Body of pancreas (tissue), 4 donors: ENCODE results near the gene GABRA4. TPM values are rescaled to one million over a fixed set of nuclear protein-coding genes. Genes with fewer than 3 reads are reported as not detected.

ENCODE experiments used
- ATAC-seq: fragments of 150-250 bp; one replicate; pipeline ENCODE4 v1.9.1; 2016
- DNase-seq, 4 donors: peaks; one replicate each; pipeline ENCODE4 v3.0.0-alpha.2; 2019
- H3K27ac ChIP-seq, 4 donors: fragments of 200-600 bp; sonication (generic); 1 replicate in 3 of 4; 2 replicates in 1 of 4; pipeline versions ENCODE4 v1.5.1 to v1.6.1; 2016 to 2019; ENCODE audit warnings: mild to moderate bottlenecking in 1 of 4, mixed read lengths in 1 of 4, moderate library complexity in 1 of 4
- H3K27me3 ChIP-seq, 2 donors: fragments of 200-600 bp; sonication (generic); one replicate each; pipeline ENCODE4 v1.6.0; 2016; ENCODE audit warnings: mild to moderate bottlenecking in 1 of 2
- H3K36me3 ChIP-seq, 2 donors: fragments of 200-600 bp; sonication (generic); replicated peaks in 1 of 2; 2 replicates each; pipeline ENCODE4 v1.5.1; 2016; ENCODE audit warnings: low read depth in 2 of 2; ENCODE audit not compliant: insufficient read depth in 1 of 2
- H3K4me1 ChIP-seq: fragments of 200-600 bp; sonication (generic); one replicate; pipeline ENCODE4 v1.6.0; 2016
- H3K4me3 ChIP-seq, 2 donors: fragments of 200-600 bp; sonication (generic); 1 replicate in 1 of 2; 2 replicates in 1 of 2; pipeline ENCODE4 v1.5.1; 2016 to 2019
- H3K9me3 ChIP-seq, 3 donors: fragments of 200-600 bp; sonication (generic); 1 replicate in 2 of 3; 2 replicates in 1 of 3; pipeline ENCODE4 v1.5.1; 2016
- POLR2A ChIP-seq, 3 donors: fragments of 450-650 bp; IDR thresholded peaks; one replicate each; pipeline ENCODE4 v1.6.1; 2016; ENCODE audit warnings: antibody characterized with exemption in 3 of 3, mild to moderate bottlenecking in 2 of 3
- WGBS, 2 donors: methylation state at CpG; one replicate each; pipeline ENCODE4 v1.1.5; 2017; 5-methylcytosine and 5-hydroxymethylcytosine counted together
- intact Hi-C: fragments of 100-400 bp; cut with DNase I; formaldehyde crosslinking; loops from one replicate; pipeline ENCODE4 v1.15.1; 2023
- total RNA-seq, 2 donors: library from RNA; depleted of rRNA; stranded (reverse); fragments of >200 nt; gene quantifications; one replicate each; pipeline ENCODE4 v1.1.0, GENCODE V29; 2016
- TF ChIP-seq, protein P1 (sequence below), 7 experiments: fragments of 450-650 bp in 4 of 7; fragments of 200-600 bp in 3 of 7; sonication (generic) in 3 of 7; IDR thresholded peaks; one replicate each; pipeline ENCODE4 v1.5.1; 2016 to 2019; ENCODE audit warnings: antibody characterized with exemption in 7 of 7

The GABRA4 gene
- total RNA-seq, 2 donors from 2014 or later = 0.78 TPM; not detected in 1

DNA sequence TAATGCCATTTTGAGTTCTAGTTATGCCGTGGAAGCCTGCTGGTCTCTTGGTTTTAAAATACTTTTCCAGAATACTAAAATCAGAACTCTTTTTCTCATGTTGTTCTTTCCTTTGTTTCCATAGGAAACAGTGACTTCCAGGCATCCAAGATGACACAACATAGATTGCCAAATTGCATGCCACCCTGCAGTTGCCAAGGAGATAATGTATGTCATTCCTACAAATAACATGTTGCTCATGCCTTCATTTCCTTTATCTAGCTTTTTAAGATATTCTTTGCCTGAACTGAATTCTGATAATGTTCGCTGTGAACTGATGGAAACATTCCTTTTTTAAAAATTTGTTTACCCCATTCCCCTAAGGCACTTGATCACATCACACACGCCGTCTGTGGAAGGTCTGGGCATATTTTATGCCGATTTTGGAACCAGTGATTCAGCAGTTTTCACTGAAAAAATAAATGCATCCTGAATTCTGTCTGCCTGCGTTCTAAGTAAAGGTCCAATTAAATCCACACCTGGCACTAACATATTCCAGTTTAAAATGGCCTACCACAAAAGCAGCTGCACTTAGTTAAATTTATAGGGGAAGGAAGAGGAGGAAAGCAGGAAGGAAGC lies 46.4 kb downstream of the GABRA4 start:
- Histone ChIP-seq H3K27ac (no peak overlapping the region), H3K27me3 (no peaks in the 10 kb centered on the region), H3K4me3 (no peak overlapping the region), H3K4me1 (no peaks in the 10 kb centered on the region), H3K9me3 (no peaks in the 10 kb centered on the region), H3K36me3 (no peaks in the 10 kb centered on the region)
- DNase-seq = no peak
- TF ChIP-seq, protein P1, sequence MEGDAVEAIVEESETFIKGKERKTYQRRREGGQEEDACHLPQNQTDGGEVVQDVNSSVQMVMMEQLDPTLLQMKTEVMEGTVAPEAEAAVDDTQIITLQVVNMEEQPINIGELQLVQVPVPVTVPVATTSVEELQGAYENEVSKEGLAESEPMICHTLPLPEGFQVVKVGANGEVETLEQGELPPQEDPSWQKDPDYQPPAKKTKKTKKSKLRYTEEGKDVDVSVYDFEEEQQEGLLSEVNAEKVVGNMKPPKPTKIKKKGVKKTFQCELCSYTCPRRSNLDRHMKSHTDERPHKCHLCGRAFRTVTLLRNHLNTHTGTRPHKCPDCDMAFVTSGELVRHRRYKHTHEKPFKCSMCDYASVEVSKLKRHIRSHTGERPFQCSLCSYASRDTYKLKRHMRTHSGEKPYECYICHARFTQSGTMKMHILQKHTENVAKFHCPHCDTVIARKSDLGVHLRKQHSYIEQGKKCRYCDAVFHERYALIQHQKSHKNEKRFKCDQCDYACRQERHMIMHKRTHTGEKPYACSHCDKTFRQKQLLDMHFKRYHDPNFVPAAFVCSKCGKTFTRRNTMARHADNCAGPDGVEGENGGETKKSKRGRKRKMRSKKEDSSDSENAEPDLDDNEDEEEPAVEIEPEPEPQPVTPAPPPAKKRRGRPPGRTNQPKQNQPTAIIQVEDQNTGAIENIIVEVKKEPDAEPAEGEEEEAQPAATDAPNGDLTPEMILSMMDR (IDR thresholded peaks at IDR 0.05) = no peak
- ATAC-seq = no peak
- intact Hi-C loops = no loop called here
- 57% methylated on average over 6 of the region's 6 CpGs for WGBS, 2 donors

DNA sequence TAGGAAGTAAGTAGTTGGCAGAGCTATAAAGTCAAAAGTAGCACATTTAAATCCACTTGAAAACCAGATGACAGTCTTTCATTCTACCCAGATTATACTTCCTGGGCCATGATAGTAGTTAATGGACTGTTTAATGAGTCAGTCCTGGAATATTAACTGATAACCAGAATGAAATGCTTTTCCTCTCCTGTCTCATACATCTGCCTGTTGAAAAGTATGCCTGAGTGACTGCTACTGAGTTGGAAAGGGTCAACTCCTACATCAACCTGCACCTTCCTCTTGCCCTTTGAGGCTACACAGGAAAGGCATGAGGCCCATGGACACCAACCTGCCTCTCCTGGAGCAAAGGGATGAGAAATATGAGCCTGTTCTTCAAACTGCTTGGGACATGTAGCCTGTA lies 48.3 kb downstream of the GABRA4 start:
- H3K4me1 ChIP-seq = no peaks in the 10 kb centered on the region
- intact Hi-C loops = no loop called here
- ATAC-seq (no peak), DNase-seq (no peak)
- no peaks in the 10 kb centered on the region for H3K27me3 ChIP-seq
- H3K27ac ChIP-seq = no peak overlapping the region
- H3K4me3 ChIP-seq = no peak overlapping the region
- no peaks in the 10 kb centered on the region for H3K36me3 ChIP-seq
- H3K9me3 ChIP-seq = no peaks in the 10 kb centered on the region
- TF ChIP-seq, protein P1 (IDR thresholded peaks at IDR 0.05) = no peak
- TF ChIP-seq POLR2A (IDR thresholded peaks at IDR 0.05) = no peak

DNA sequence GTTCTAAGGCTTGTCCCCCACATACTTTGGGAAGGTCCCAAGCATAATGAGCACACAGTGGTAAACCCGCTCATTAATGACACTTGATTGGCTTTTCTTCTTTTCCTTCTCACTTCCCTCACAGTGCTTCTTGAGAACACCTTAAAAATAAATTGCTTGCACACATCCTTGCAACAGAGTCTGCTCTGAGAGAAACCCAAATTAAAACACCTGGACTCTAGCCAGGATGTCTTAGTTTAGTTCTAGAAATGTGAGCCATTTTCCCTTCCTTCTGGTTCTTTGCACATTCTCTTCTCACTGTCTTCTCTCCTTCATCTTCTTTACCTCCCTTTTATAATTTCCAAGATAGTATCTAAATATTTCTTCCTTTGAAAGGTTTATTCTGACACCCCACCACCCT lies 49.0 kb downstream of the GABRA4 start:
- TF ChIP-seq, protein P1 (IDR thresholded peaks at IDR 0.05) = no peak
- no peak for TF ChIP-seq POLR2A (IDR thresholded peaks at IDR 0.05)
- 79 to 80% methylated on average over 1 of the region's 1 CpG for WGBS, 2 donors
- intact Hi-C loops = no loop called here

DNA sequence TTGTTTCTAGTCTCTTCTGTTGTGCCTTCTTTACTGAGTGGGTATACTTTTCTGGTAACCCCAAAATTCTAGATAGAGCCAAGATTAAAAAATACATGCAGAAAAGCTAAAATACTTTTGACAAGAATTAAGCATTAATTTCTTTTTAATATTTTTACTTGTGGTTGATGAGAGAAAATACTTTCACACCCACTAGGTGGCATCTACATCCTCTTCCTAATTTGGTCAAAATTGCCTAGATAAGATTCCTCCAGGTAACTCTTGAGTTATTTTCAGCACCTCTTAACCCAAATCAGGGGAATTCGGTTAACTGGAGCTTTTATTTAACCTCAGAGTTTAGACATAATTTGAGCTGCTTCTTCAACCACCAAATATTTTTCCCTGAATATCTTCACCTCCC lies 55.9 kb downstream of the GABRA4 start:
- H3K27me3 ChIP-seq = no peaks in the 10 kb centered on the region
- H3K27ac ChIP-seq = no peak overlapping the region
- ATAC-seq = no peak
- TF ChIP-seq POLR2A (IDR thresholded peaks at IDR 0.05) = no peak
- TF ChIP-seq, protein P1 (IDR thresholded peaks at IDR 0.05) = no peak
- H3K36me3 ChIP-seq = no peaks in the 10 kb centered on the region
- H3K4me3 ChIP-seq = no peak overlapping the region
- intact Hi-C loops = no loop called here
- no peaks in the 10 kb centered on the region for H3K9me3 ChIP-seq
- 47 to 55% methylated on average over 1 of the region's 1 CpG for WGBS, 2 donors
- no peak for DNase-seq
- H3K4me1 ChIP-seq = no peaks in the 10 kb centered on the region

More for the DNA sequence above, 49.0 kb downstream of the GABRA4 start:
- ATAC-seq = no peak
- DNase-seq = no peak
- no peaks in the 10 kb centered on the region for H3K27me3 ChIP-seq
- H3K27ac ChIP-seq = no peak overlapping the region
- no peaks in the 10 kb centered on the region for H3K9me3 ChIP-seq
- H3K4me1 ChIP-seq = no peaks in the 10 kb centered on the region
- H3K36me3 ChIP-seq = no peaks in the 10 kb centered on the region
- no peak overlapping the region for H3K4me3 ChIP-seq

DNA sequence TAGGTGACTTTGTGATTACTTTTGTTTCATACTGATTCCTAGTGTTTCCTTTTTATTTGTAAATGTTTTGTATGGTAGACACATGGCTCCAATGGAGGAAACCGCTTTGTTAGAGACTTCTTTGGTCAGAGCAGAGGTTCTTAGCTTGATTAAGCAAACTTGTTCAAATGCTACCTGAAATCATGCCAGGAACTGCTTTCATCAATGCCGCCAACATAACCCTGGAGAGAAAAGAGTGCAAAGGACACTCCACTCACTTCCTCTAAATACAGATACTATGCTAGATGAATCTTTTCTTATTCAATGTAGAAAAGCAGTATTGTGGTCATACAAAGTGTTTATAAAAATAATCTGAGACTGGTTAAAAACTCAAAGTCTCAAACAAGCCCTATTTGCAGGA lies 58.7 kb downstream of the GABRA4 start:
- whole genome bisulfite sequencing, 2 donors = 35 to 36% methylated on average over 2 of the region's 2 CpGs
- TF ChIP-seq, protein P1 (IDR thresholded peaks at IDR 0.05) = no peak
- no peak for TF ChIP-seq POLR2A (IDR thresholded peaks at IDR 0.05)

More for the DNA sequence above, 58.7 kb downstream of the GABRA4 start:
- no peaks in the 10 kb centered on the region for H3K36me3 ChIP-seq
- ATAC-seq = no peak
- H3K4me1 ChIP-seq = peaks cover 6% of the 10 kb centered on the region
- no peaks in the 10 kb centered on the region for H3K27me3 ChIP-seq
- no peak overlapping the region for H3K27ac ChIP-seq
- H3K4me3 ChIP-seq = no peak overlapping the region
- no peaks in the 10 kb centered on the region for H3K9me3 ChIP-seq
- no peak for DNase-seq
- intact Hi-C loops = no loop called here
